WTC11 (cell line): ENCODE results near the gene AKAP10.

ENCODE experiments used
- NR3C1 ChIP-seq: sonication (generic); formaldehyde crosslinking; conservative IDR thresholded peaks from 2 replicates; pipeline ENCODE4 v1.8.1; 2023; ENCODE audit warnings: low read depth, mild to moderate bottlenecking, missing genetic modification reagents
- ZNF263 ChIP-seq: sonication (generic); formaldehyde crosslinking; IDR thresholded peaks from 2 replicates; pipeline ENCODE4 v1.8.1; 2022; ENCODE audit warnings: low read depth, mild to moderate bottlenecking, moderate library complexity, missing genetic modification reagents
- ZNF423 ChIP-seq: fragments of 250-450 bp; sonication (Bioruptor Pico); IDR thresholded peaks from 2 replicates; pipeline ENCODE4 v2.1.2; 2022; ENCODE audit warnings: mild to moderate bottlenecking, moderate library complexity
- ZNF671 ChIP-seq: fragments of 250-450 bp; sonication (Bioruptor Pico); IDR thresholded peaks from 2 replicates; pipeline ENCODE4 v1.8.0; 2021; ENCODE audit warnings: mild to moderate bottlenecking
- TF ChIP-seq, protein P1 (sequence below): fragments of 200-600 bp; IDR thresholded peaks from 2 replicates; pipeline ENCODE4 v1.8.0; 2022; ENCODE audit warnings: antibody characterized with exemption
- TF ChIP-seq, protein P2 (sequence below): sonication (generic); formaldehyde crosslinking; conservative IDR thresholded peaks from 2 replicates; pipeline ENCODE4 v1.8.1; 2022; ENCODE audit warnings: mild to moderate bottlenecking, missing genetic modification reagents
- TF ChIP-seq, protein P3 (sequence below): sonication (generic); formaldehyde crosslinking; IDR thresholded peaks from 2 replicates; pipeline ENCODE4 v1.8.1; 2022; ENCODE audit warnings: low read depth, missing genetic modification reagents, borderline replicate concordance
- TF ChIP-seq, protein P4 (sequence below): sonication (generic); formaldehyde crosslinking; IDR thresholded peaks from 2 replicates; pipeline ENCODE4 v1.8.1; 2023; ENCODE audit warnings: mild to moderate bottlenecking, moderate library complexity, missing genetic modification reagents
- TF ChIP-seq, protein P5 (sequence below): sonication (generic); formaldehyde crosslinking; IDR thresholded peaks from 2 replicates; pipeline ENCODE4 v1.8.0; 2022; ENCODE audit warnings: mild to moderate bottlenecking, missing genetic modification reagents

DNA sequence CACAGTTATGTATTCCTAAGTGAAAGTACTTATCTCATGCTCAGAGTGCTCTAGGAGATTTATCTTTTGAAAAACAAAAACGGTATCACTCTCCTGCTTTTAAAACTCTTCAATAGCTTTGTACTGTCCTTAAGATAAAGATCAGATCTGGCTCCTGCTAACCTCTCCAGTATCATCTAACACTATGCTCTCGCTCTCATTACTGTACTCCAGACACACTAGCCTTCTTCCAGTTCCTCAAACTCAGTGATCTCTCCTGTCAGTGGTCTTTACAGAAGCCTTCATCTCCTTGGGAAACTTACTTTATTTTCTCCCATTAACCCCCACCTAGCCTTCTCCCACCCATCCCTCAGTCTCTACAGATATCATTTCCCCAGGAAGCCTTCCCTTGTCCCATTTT, 120.0 kb downstream of the AKAP10 start:
- TF ChIP-seq, protein P1, sequence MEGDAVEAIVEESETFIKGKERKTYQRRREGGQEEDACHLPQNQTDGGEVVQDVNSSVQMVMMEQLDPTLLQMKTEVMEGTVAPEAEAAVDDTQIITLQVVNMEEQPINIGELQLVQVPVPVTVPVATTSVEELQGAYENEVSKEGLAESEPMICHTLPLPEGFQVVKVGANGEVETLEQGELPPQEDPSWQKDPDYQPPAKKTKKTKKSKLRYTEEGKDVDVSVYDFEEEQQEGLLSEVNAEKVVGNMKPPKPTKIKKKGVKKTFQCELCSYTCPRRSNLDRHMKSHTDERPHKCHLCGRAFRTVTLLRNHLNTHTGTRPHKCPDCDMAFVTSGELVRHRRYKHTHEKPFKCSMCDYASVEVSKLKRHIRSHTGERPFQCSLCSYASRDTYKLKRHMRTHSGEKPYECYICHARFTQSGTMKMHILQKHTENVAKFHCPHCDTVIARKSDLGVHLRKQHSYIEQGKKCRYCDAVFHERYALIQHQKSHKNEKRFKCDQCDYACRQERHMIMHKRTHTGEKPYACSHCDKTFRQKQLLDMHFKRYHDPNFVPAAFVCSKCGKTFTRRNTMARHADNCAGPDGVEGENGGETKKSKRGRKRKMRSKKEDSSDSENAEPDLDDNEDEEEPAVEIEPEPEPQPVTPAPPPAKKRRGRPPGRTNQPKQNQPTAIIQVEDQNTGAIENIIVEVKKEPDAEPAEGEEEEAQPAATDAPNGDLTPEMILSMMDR, result no peak
- TF ChIP-seq ZNF263 (CRISPR knock-in tag) (no peak), NR3C1 (CRISPR knock-in tag) (no peak), ZNF423 (CRISPR knock-in tag) (no peak), ZNF671 (CRISPR knock-in tag) (no peak)
- TF ChIP-seq, protein P2, sequence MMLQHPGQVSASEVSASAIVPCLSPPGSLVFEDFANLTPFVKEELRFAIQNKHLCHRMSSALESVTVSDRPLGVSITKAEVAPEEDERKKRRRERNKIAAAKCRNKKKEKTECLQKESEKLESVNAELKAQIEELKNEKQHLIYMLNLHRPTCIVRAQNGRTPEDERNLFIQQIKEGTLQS (CRISPR knock-in tag), result no peak
- TF ChIP-seq, protein P3, sequence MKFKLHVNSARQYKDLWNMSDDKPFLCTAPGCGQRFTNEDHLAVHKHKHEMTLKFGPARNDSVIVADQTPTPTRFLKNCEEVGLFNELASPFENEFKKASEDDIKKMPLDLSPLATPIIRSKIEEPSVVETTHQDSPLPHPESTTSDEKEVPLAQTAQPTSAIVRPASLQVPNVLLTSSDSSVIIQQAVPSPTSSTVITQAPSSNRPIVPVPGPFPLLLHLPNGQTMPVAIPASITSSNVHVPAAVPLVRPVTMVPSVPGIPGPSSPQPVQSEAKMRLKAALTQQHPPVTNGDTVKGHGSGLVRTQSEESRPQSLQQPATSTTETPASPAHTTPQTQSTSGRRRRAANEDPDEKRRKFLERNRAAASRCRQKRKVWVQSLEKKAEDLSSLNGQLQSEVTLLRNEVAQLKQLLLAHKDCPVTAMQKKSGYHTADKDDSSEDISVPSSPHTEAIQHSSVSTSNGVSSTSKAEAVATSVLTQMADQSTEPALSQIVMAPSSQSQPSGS, result no peak
- TF ChIP-seq, protein P4, sequence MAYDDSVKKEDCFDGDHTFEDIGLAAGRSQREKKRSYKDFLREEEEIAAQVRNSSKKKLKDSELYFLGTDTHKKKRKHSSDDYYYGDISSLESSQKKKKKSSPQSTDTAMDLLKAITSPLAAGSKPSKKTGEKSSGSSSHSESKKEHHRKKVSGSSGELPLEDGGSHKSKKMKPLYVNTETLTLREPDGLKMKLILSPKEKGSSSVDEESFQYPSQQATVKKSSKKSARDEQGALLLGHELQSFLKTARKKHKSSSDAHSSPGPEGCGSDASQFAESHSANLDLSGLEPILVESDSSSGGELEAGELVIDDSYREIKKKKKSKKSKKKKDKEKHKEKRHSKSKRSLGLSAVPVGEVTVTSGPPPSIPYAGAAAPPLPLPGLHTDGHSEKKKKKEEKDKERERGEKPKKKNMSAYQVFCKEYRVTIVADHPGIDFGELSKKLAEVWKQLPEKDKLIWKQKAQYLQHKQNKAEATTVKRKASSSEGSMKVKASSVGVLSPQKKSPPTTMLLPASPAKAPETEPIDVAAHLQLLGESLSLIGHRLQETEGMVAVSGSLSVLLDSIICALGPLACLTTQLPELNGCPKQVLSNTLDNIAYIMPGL, result no peak
- TF ChIP-seq, protein P5, sequence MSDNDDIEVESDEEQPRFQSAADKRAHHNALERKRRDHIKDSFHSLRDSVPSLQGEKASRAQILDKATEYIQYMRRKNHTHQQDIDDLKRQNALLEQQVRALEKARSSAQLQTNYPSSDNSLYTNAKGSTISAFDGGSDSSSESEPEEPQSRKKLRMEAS, result no peak
